Keratinocyte (primary cell): ENCODE results near the gene DCXR. TPM values are rescaled to one million over a fixed set of nuclear protein-coding genes. Genes with fewer than 3 reads are reported as not detected.

Experiments used
- DNase-seq: peaks from one replicate; pipeline ENCODE4 v3.0.0-alpha.2; 2011; ENCODE audit warnings: low read depth, missing footprints, low spot score
- FAIRE-seq: peaks from 2 replicates; lab custom pipeline; 2011; peaks lifted over from hg19 to GRCh38; lab: Jason Lieb, UNC
- H2AFZ ChIP-seq: 2 replicates; pipeline ENCODE4 v1.6.0; 2012; ENCODE audit warnings: low read length, control low read depth, inconsistent platforms; ENCODE audit not compliant: control insufficient read depth
- H3K27ac ChIP-seq: 2 replicates; pipeline ENCODE4 v1.5.1; 2011; ENCODE audit warnings: low read length; ENCODE audit not compliant: control insufficient read depth, insufficient read depth
- H3K27me3 ChIP-seq: 3 replicates; pipeline ENCODE4 v1.6.0; 2011; ENCODE audit warnings: low read length; ENCODE audit not compliant: control insufficient read depth, insufficient read depth; ENCODE audit errors: extremely low read depth
- H3K36me3 ChIP-seq, 2 experiments: 2 replicates in 1 of 2; 3 replicates in 1 of 2; pipeline ENCODE4 v1.5.1; 2011; ENCODE audit warnings: low read length in 2 of 2, mild to moderate bottlenecking in 1 of 2; ENCODE audit not compliant: control insufficient read depth in 2 of 2, insufficient read depth in 2 of 2; ENCODE audit errors: extremely low read depth in 1 of 2
- H3K4me1 ChIP-seq: 3 replicates; pipeline ENCODE4 v1.5.1; 2011; ENCODE audit warnings: low read length; ENCODE audit not compliant: control insufficient read depth, insufficient read depth; ENCODE audit errors: extremely low read depth
- H3K4me2 ChIP-seq: 3 replicates; pipeline ENCODE4 v1.6.0; 2011; ENCODE audit warnings: low read depth, low read length; ENCODE audit not compliant: control insufficient read depth, insufficient read depth; ENCODE audit errors: extremely low read depth
- H3K4me3 ChIP-seq, 3 experiments: fragments of 200-600 bp in 1 of 3; sonication (generic) in 1 of 3; 2 replicates in 2 of 3; 3 replicates in 1 of 3; pipeline ENCODE4 v1.5.1; 2011 to 2016; ENCODE audit warnings: low read length in 3 of 3, mild to moderate bottlenecking in 3 of 3, control low read depth in 2 of 3, inconsistent platforms in 1 of 3, low read depth in 1 of 3, mixed read lengths in 1 of 3, mixed run types in 1 of 3, moderate library complexity in 1 of 3; ENCODE audit not compliant: control insufficient read depth in 2 of 3, insufficient read depth in 2 of 3; ENCODE audit errors: extremely low read depth in 1 of 3
- H3K79me2 ChIP-seq: 2 replicates; pipeline ENCODE4 v1.6.0; 2012; ENCODE audit warnings: low read length; ENCODE audit not compliant: control insufficient read depth, insufficient read depth
- H3K9ac ChIP-seq: 3 replicates; pipeline ENCODE4 v1.6.0; 2011; ENCODE audit warnings: low read length; ENCODE audit not compliant: control insufficient read depth, insufficient read depth; ENCODE audit errors: extremely low read depth
- H3K9me1 ChIP-seq: 3 replicates; pipeline ENCODE4 v1.6.0; 2011; ENCODE audit warnings: low read length; ENCODE audit not compliant: control insufficient read depth, insufficient read depth; ENCODE audit errors: extremely low read depth
- H3K9me3 ChIP-seq: 2 replicates; pipeline ENCODE4 v1.5.1; 2012; ENCODE audit warnings: low read depth, low read length; ENCODE audit not compliant: control insufficient read depth
- H4K20me1 ChIP-seq: 3 replicates; pipeline ENCODE4 v1.6.0; 2011; ENCODE audit warnings: low read length; ENCODE audit not compliant: control insufficient read depth, insufficient read depth; ENCODE audit errors: extremely low read depth
- CTCF ChIP-seq, 3 experiments: IDR thresholded peaks in 1 of 3; conservative IDR thresholded peaks in 1 of 3; optimal IDR thresholded peaks in 1 of 3; 2 replicates in 2 of 3; 3 replicates in 1 of 3; pipeline versions ENCODE3 to v1.5.1; 2011; ENCODE audit warnings: low read length in 3 of 3, mild to moderate bottlenecking in 3 of 3, moderate library complexity in 2 of 3, control low read depth in 1 of 3, inconsistent platforms in 1 of 3; ENCODE audit not compliant: insufficient read depth in 2 of 3; ENCODE audit errors: extremely low read depth in 1 of 3
- EZH2 ChIP-seq: IDR thresholded peaks from one replicate; pipeline ENCODE4 v1.6.1; 2012; ENCODE audit warnings: inconsistent platforms, mild to moderate bottlenecking, low read length, moderate library complexity
- dilution Hi-C: fragments of 300-500 bp; cut with MboI; formaldehyde crosslinking; loops from one replicate; pipeline ENCODE4 v1.7.0; 2020; ENCODE audit warnings: low sequenced_read_pairs; ENCODE audit not compliant: extremely low pct_ligation_motif_present
- polyA plus RNA-seq, 5 experiments: library from polyadenylated mRNA; depleted of rRNA in 3 of 5; stranded (reverse) in 3 of 5; stranded (forward) in 1 of 5; unstranded in 1 of 5; fragments of >200 nt; gene quantifications; 1 replicate in 1 of 5; 2 replicates in 3 of 5; 3 replicates in 1 of 5; pipeline versions ENCODE4 v1.2.1 to v1.2.3, GENCODE V29; 2011 to 2012; ENCODE audit warnings: missing spikeins in 2 of 5, low read depth in 1 of 5, low replicate concordance in 1 of 5

The DCXR gene
- polyA plus RNA-seq, 1 donor (not counting 4 experiments of a cell fraction or from before 2014, with no cell fraction given) = 45.4 TPM

GRCh38 chr17:82060614-82061013 lies 23.1 kb upstream of the DCXR start:
- peaks cover 9% of the 10 kb centered on the region for H4K20me1 ChIP-seq

GRCh38 chr17:82060001-82060380 lies 22.5 kb upstream of the DCXR start:
- FAIRE-seq = no peak
- Histone ChIP-seq H3K4me3 (no peak overlapping the region), H3K4me1 (peaks cover 7% of the 10 kb centered on the region), H3K27me3 (no peaks in the 10 kb centered on the region), H3K79me2 (peaks cover 17% of the 10 kb centered on the region), H2AFZ (no peak overlapping the region), H3K4me2 (no peak overlapping the region), H3K36me3 (peaks cover 39 to 40% of the 10 kb centered on the region in 2 experiments), H4K20me1 (peaks cover 9% of the 10 kb centered on the region), H3K9me3 (no peaks in the 10 kb centered on the region), H3K9ac (no peak overlapping the region), H3K9me1 (no peaks in the 10 kb centered on the region), H3K27ac (no peak overlapping the region)
- TF ChIP-seq EZH2 = no peak
- no peak for TF ChIP-seq CTCF (optimal IDR thresholded peaks at IDR 0.05 in 1 of 3, IDR thresholded peaks at IDR 0.05 in 1 of 3, conservative IDR thresholded peaks at IDR 0.05 in 1 of 3; ENCODE audit: extremely low read depth in 1 of 3, insufficient read depth in 2 of 3, low read length in 3 of 3)
- dilution Hi-C loops = no loop called here
- DNase-seq = no peak

More at GRCh38 chr17:82060614-82061013, 23.1 kb upstream of the DCXR start:
- TF ChIP-seq CTCF (optimal IDR thresholded peaks at IDR 0.05 in 1 of 3, IDR thresholded peaks at IDR 0.05 in 1 of 3, conservative IDR thresholded peaks at IDR 0.05 in 1 of 3; ENCODE audit: extremely low read depth in 1 of 3, insufficient read depth in 2 of 3, low read length in 3 of 3) (no peak), EZH2 (no peak)
- Histone ChIP-seq H3K9me3 (no peaks in the 10 kb centered on the region), H3K79me2 (peaks cover 20% of the 10 kb centered on the region), H3K36me3 (peaks cover 35 to 36% of the 10 kb centered on the region in 2 experiments), H3K9ac (no peak overlapping the region), H3K4me2 (no peak overlapping the region), H3K9me1 (no peaks in the 10 kb centered on the region), H3K4me1 (peaks cover 7% of the 10 kb centered on the region), H3K27ac (no peak overlapping the region), H3K4me3 (no peak overlapping the region), H3K27me3 (no peaks in the 10 kb centered on the region), H2AFZ (no peak overlapping the region)
- DNase-seq (no peak), FAIRE-seq (no peak)
- dilution Hi-C loops = no loop called here
